Measurements from ENCODE around the gene KAZN.
"Not testable (repeated sequence)": the region's sequence is repeated elsewhere in the genome, so short reads cannot be mapped to it uniquely, and the experiment has no call there.

The KAZN gene

DNA sequence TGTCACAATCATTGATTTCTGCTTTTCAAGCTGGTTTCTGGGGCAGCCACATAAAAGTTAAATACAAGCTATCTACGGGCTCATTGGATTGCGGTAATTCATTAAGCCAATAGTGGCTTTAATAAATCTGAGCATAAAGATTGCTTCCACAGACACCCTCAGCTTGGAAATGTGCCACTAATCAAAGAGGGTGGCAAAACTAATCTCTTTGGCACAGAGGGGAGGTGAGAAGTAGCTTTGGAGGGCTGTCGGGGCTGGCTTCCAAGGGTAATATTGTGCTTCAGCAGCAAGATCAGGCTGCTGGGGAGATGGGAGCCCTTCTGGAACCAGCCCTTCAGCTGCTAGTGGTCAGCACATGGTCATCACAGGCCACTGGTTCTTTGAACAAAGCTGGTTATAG, 21.2 kb upstream of the KAZN start:
- Histone ChIP-seq H2AFZ (ENCODE audit: low read length) (no peak overlapping the region), H3K4me2 (ENCODE audit: low read depth, low read length, poor library complexity, severe bottlenecking) (no peak overlapping the region)
- TF ChIP-seq CTCF (conservative IDR thresholded peaks at IDR 0.05; ENCODE audit: low read length) (no peak), EZH2phosphoT487 (IDR thresholded peaks at IDR 0.05; ENCODE audit: borderline replicate concordance) (no peak)

GRCh38 chr1:14578156-14578555, 20.3 kb upstream of the KAZN start:
- Histone ChIP-seq H3K9me2 (replicated peaks; ENCODE audit: low read depth, low read length) (no peaks in the 10 kb centered on the region), H3K4me3 (ENCODE audit: low read length, poor library complexity, severe bottlenecking) (no peak overlapping the region), H3K4me1 (ENCODE audit: insufficient read depth, low read length, poor library complexity, severe bottlenecking) (no peaks in the 10 kb centered on the region), H4K20me1 (ENCODE audit: insufficient read depth, low read length, poor library complexity, severe bottlenecking) (no peaks in the 10 kb centered on the region), H3K79me2 (ENCODE audit: insufficient read depth, low read length) (no peaks in the 10 kb centered on the region), H3K4me2 (ENCODE audit: low read depth, low read length, poor library complexity, severe bottlenecking) (no peak overlapping the region), H3K9me3 (ENCODE audit: insufficient read depth, low read depth, low read length) (no peaks in the 10 kb centered on the region; the same call in 1 of the 2 replicates), H3K27me3 (ENCODE audit: insufficient read depth, low read length, poor library complexity, severe bottlenecking) (no peaks in the 10 kb centered on the region), H2AFZ (ENCODE audit: low read length) (no peak overlapping the region), H3F3A (ENCODE audit: low read depth) (no peaks in the 10 kb centered on the region), H3K9ac (ENCODE audit: low read depth, low read length, poor library complexity, severe bottlenecking) (no peak overlapping the region), H3K36me3 (ENCODE audit: insufficient read depth, low read length) (no peaks in the 10 kb centered on the region)
- no peak for TF ChIP-seq EZH2phosphoT487 (IDR thresholded peaks at IDR 0.05; ENCODE audit: borderline replicate concordance)
- no peak for TF ChIP-seq CTCF (conservative IDR thresholded peaks at IDR 0.05; ENCODE audit: low read length)

More for the DNA sequence above, 21.2 kb upstream of the KAZN start:
- Histone ChIP-seq H3K9me2 (replicated peaks; ENCODE audit: low read depth, low read length) (no peaks in the 10 kb centered on the region), H4K20me1 (ENCODE audit: insufficient read depth, low read length, poor library complexity, severe bottlenecking) (no peaks in the 10 kb centered on the region), H3K79me2 (ENCODE audit: insufficient read depth, low read length) (no peaks in the 10 kb centered on the region), H3K4me3 (ENCODE audit: low read length, poor library complexity, severe bottlenecking) (no peak overlapping the region), H3F3A (ENCODE audit: low read depth) (no peaks in the 10 kb centered on the region), H3K9me3 (ENCODE audit: insufficient read depth, low read depth, low read length) (no peaks in the 10 kb centered on the region; the same call in 1 of the 2 replicates), H3K4me1 (ENCODE audit: insufficient read depth, low read length, poor library complexity, severe bottlenecking) (no peaks in the 10 kb centered on the region), H3K27me3 (ENCODE audit: insufficient read depth, low read length, poor library complexity, severe bottlenecking) (no peaks in the 10 kb centered on the region), H3K36me3 (ENCODE audit: insufficient read depth, low read length) (no peaks in the 10 kb centered on the region), H3K9ac (ENCODE audit: low read depth, low read length, poor library complexity, severe bottlenecking) (no peak overlapping the region)

DNA sequence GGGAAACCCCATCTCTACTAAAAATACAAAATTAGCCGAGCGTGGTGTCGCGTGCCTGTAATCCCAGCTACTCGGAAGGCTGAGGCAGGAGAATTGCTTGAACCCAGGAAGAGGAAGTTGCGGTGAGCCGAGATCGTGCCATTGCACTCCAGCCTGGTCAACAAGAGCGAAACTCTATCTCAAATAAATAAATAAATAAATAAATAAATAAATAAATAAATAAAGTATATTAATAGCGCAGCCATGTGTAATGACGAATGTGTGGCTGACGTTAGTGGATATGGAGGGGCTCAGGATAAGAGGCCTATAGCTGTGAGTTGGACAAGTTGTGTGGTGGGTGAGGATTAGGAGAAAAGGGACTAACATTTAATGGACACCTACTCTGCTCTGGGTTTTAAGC, 18.2 kb upstream of the KAZN start:
- H3K4me1 ChIP-seq (ENCODE audit: insufficient read depth, low read length, poor library complexity, severe bottlenecking); H3K27me3 ChIP-seq (ENCODE audit: insufficient read depth, low read length, poor library complexity, severe bottlenecking); H3K36me3 ChIP-seq (ENCODE audit: insufficient read depth, low read length); H3F3A ChIP-seq (ENCODE audit: low read depth); H3K9me3 ChIP-seq (ENCODE audit: insufficient read depth, low read depth, low read length); H3K9me2 ChIP-seq (replicated peaks; ENCODE audit: low read depth, low read length); H3K9ac ChIP-seq (ENCODE audit: low read depth, low read length, poor library complexity, severe bottlenecking); H3K4me2 ChIP-seq (ENCODE audit: low read depth, low read length, poor library complexity, severe bottlenecking); H2AFZ ChIP-seq (ENCODE audit: low read length); H3K4me3 ChIP-seq (ENCODE audit: low read length, poor library complexity, severe bottlenecking); H3K79me2 ChIP-seq (ENCODE audit: insufficient read depth, low read length); H4K20me1 ChIP-seq (ENCODE audit: insufficient read depth, low read length, poor library complexity, severe bottlenecking): not testable (repeated sequence)

DNA sequence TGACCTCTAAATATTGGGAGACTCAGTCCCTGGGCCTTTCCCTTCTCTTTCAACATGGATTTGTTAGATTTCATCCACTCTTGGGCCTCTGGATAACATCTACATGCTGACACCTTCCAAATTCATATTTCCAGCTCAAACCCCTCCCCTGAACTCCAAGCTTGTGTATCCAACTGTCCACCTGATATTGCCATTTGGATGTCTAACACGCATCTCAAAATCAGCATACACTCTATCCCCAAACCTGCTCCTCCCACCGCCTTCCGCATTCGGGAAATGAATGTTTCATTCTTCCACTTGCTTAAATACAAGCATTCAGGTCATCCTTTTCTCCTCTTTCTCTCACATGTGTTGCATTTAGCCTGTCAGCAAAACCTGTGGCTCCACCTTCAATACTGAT, 17.5 kb upstream of the KAZN start:
- no peak overlapping the region for H3K4me3 ChIP-seq (ENCODE audit: low read length, poor library complexity, severe bottlenecking)
- no peak overlapping the region for H3K9ac ChIP-seq (ENCODE audit: low read depth, low read length, poor library complexity, severe bottlenecking)
- H3K4me2 ChIP-seq (ENCODE audit: low read depth, low read length, poor library complexity, severe bottlenecking): no peak overlapping the region
- no peaks in the 10 kb centered on the region; the same call in 1 of the 2 replicates for H3K9me3 ChIP-seq (ENCODE audit: insufficient read depth, low read depth, low read length)
- no peaks in the 10 kb centered on the region for H4K20me1 ChIP-seq (ENCODE audit: insufficient read depth, low read length, poor library complexity, severe bottlenecking)
- no peaks in the 10 kb centered on the region for H3K4me1 ChIP-seq (ENCODE audit: insufficient read depth, low read length, poor library complexity, severe bottlenecking)
- no peak overlapping the region for H2AFZ ChIP-seq (ENCODE audit: low read length)
- TF ChIP-seq EZH2phosphoT487 (IDR thresholded peaks at IDR 0.05; ENCODE audit: borderline replicate concordance): no peak
- no peak for TF ChIP-seq CTCF (conservative IDR thresholded peaks at IDR 0.05; ENCODE audit: low read length)
- H3K36me3 ChIP-seq (ENCODE audit: insufficient read depth, low read length): no peaks in the 10 kb centered on the region
- H3K27me3 ChIP-seq (ENCODE audit: insufficient read depth, low read length, poor library complexity, severe bottlenecking): no peaks in the 10 kb centered on the region
- H3F3A ChIP-seq (ENCODE audit: low read depth): no peaks in the 10 kb centered on the region
- no peaks in the 10 kb centered on the region for H3K79me2 ChIP-seq (ENCODE audit: insufficient read depth, low read length)
- no peaks in the 10 kb centered on the region for H3K9me2 ChIP-seq (replicated peaks; ENCODE audit: low read depth, low read length)
